H1 (cell line): ENCODE data around the gene CLCN5. TPM values are rescaled to one million over a fixed set of nuclear protein-coding genes. Genes with fewer than 3 reads are reported as not detected.

ENCODE experiments used
- CTCF ChIA-PET: fragments of 300-600 bp; sonication (Branson Sonifier 250); formaldehyde crosslinking; loops from one replicate; lab custom pipeline; 2021; ENCODE audit not compliant: partially characterized antibody; lab: Charles Lee
- POLR2A ChIA-PET: fragments of 300-600 bp; sonication (Branson Sonifier 250); formaldehyde crosslinking; loops from one replicate; lab custom pipeline; 2021; ENCODE audit warnings: inconsistent platforms; ENCODE audit not compliant: partially characterized antibody; lab: Charles Lee
- DNase-seq, 2 experiments: peaks; one replicate each; pipeline versions ENCODE4 v3.0.0 to v3.0.0-alpha.2; 2010 to 2022; ENCODE audit warnings: low spot score in 2 of 2, low read depth in 1 of 2, mixed read lengths in 1 of 2
- FAIRE-seq: peaks from 2 replicates; lab custom pipeline; 2011; peaks lifted over from hg19 to GRCh38; lab: Jason Lieb, UNC
- H2AFZ ChIP-seq: 2 replicates; pipeline ENCODE4 v1.8.1; 2012; ENCODE audit warnings: low read length, inconsistent platforms
- H2AK5ac ChIP-seq: 2 replicates; pipeline ENCODE4 v1.6.1; 2013; ENCODE audit warnings: low read depth, low read length
- H2BK120ac ChIP-seq: replicated peaks from 2 replicates; pipeline ENCODE3; 2013; ENCODE audit warnings: low read depth, low read length, inconsistent platforms
- H2BK12ac ChIP-seq: 2 replicates; pipeline ENCODE4 v1.6.1; 2013; ENCODE audit warnings: low read depth, low read length
- H2BK15ac ChIP-seq: 2 replicates; pipeline ENCODE4 v1.6.1; 2013; ENCODE audit warnings: low read length
- H2BK20ac ChIP-seq: 2 replicates; pipeline ENCODE4 v1.6.1; 2013; ENCODE audit warnings: low read length
- H2BK5ac ChIP-seq: 2 replicates; pipeline ENCODE4 v1.6.1; 2013; ENCODE audit warnings: low read depth, low read length
- H3K14ac ChIP-seq: 2 replicates; pipeline ENCODE4 v1.6.1; 2013; ENCODE audit warnings: inconsistent platforms; ENCODE audit not compliant: insufficient read length
- H3K18ac ChIP-seq: 2 replicates; pipeline ENCODE4 v1.6.1; 2013; ENCODE audit warnings: low read length; ENCODE audit errors: extremely low read depth
- H3K23ac ChIP-seq: 2 replicates; pipeline ENCODE4 v1.6.1; 2013; ENCODE audit warnings: inconsistent platforms; ENCODE audit not compliant: insufficient read length
- H3K23me2 ChIP-seq: 2 replicates; pipeline ENCODE4 v1.6.1; 2013; ENCODE audit warnings: low read depth, low read length
- H3K27ac ChIP-seq: 2 replicates; pipeline ENCODE4 v1.6.1; 2011; ENCODE audit warnings: low read depth, low read length, inconsistent platforms
- H3K27me3 ChIP-seq, 4 experiments: replicated peaks in 1 of 4; 1 replicate in 1 of 4; 2 replicates in 3 of 4; pipeline versions ENCODE4 v1.6.1 to v1.8.1; 2011 to 2013; ENCODE audit warnings: low read length in 3 of 4, mild to moderate bottlenecking in 3 of 4, inconsistent platforms in 2 of 4, mixed read lengths in 2 of 4, moderate library complexity in 1 of 4; ENCODE audit not compliant: control insufficient read depth in 3 of 4, insufficient read depth in 3 of 4; ENCODE audit errors: extremely low read depth in 1 of 4
- H3K36me3 ChIP-seq, 4 experiments: 2 replicates each; pipeline versions ENCODE4 v1.6.1 to v1.8.1; 2011 to 2013; ENCODE audit warnings: mild to moderate bottlenecking in 4 of 4, low read length in 3 of 4, moderate library complexity in 2 of 4, control low read depth in 1 of 4, inconsistent platforms in 1 of 4; ENCODE audit not compliant: insufficient read depth in 4 of 4, control insufficient read depth in 2 of 4
- H3K4ac ChIP-seq: replicated peaks from 2 replicates; pipeline ENCODE3; 2013; ENCODE audit warnings: low read length, low read depth, mixed read lengths, inconsistent platforms; ENCODE audit not compliant: insufficient read length
- H3K4me1 ChIP-seq, 4 experiments: replicated peaks in 1 of 4; 1 replicate in 1 of 4; 2 replicates in 3 of 4; pipeline versions ENCODE4 v1.6.1 to v1.8.1; 2011 to 2013; ENCODE audit warnings: low read length in 3 of 4, inconsistent platforms in 2 of 4, mixed read lengths in 1 of 4; ENCODE audit not compliant: insufficient read depth in 4 of 4, control insufficient read depth in 3 of 4
- H3K4me2 ChIP-seq, 2 experiments: 2 replicates each; pipeline versions ENCODE4 v1.6.1 to v1.8.1; 2011 to 2013; ENCODE audit warnings: low read depth in 2 of 2, low read length in 2 of 2, control low read depth in 1 of 2, inconsistent platforms in 1 of 2, mild to moderate bottlenecking in 1 of 2; ENCODE audit not compliant: insufficient read depth in 1 of 2
- H3K4me3 ChIP-seq, 4 experiments: fragments of 200-600, 300-600 bp in 1 of 4; sonication (generic), shearing (Covaris generic), sonication (Bioruptor Twin) in 1 of 4; 2 replicates each; pipeline versions ENCODE4 v1.5.1 to v1.8.1; 2011 to 2016; ENCODE audit warnings: low read length in 4 of 4, low read depth in 3 of 4, control low read depth in 2 of 4, inconsistent platforms in 2 of 4, mild to moderate bottlenecking in 2 of 4, mixed read lengths in 1 of 4, moderate library complexity in 1 of 4; ENCODE audit not compliant: insufficient read depth in 2 of 4; ENCODE audit errors: extremely low read depth in 1 of 4
- H3K56ac ChIP-seq: replicated peaks from 2 replicates; pipeline ENCODE3; 2013; ENCODE audit warnings: low read depth, mild to moderate bottlenecking, mixed read lengths, low read length, inconsistent platforms; ENCODE audit not compliant: insufficient read length
- H3K79me1 ChIP-seq: 2 replicates; pipeline ENCODE4 v1.6.1; 2013; ENCODE audit warnings: low read depth, low read length, control low read depth
- H3K79me2 ChIP-seq, 2 experiments: 2 replicates each; pipeline versions ENCODE4 v1.6.1 to v1.8.1; 2012 to 2013; ENCODE audit warnings: low read length in 2 of 2, mild to moderate bottlenecking in 2 of 2, inconsistent platforms in 1 of 2; ENCODE audit not compliant: insufficient read depth in 2 of 2, control insufficient read depth in 1 of 2
- H3K9ac ChIP-seq, 4 experiments: replicated peaks in 1 of 4; 1 replicate in 1 of 4; 2 replicates in 3 of 4; pipeline versions ENCODE4 v1.6.1 to v1.8.1; 2011 to 2013; ENCODE audit warnings: low read depth in 3 of 4, low read length in 3 of 4, control low read depth in 2 of 4, mild to moderate bottlenecking in 2 of 4, moderate library complexity in 2 of 4, inconsistent platforms in 1 of 4; ENCODE audit errors: extremely low read depth in 1 of 4
- H3K9me3 ChIP-seq, 2 experiments: 2 replicates each; pipeline versions ENCODE4 v1.6.1 to v1.8.1; 2012 to 2013; ENCODE audit warnings: mild to moderate bottlenecking in 2 of 2, moderate library complexity in 2 of 2, control low read depth in 1 of 2, inconsistent platforms in 1 of 2, low read depth in 1 of 2, low read length in 1 of 2, mixed read lengths in 1 of 2; ENCODE audit not compliant: insufficient read depth in 2 of 2
- H4K20me1 ChIP-seq, 2 experiments: replicated peaks in 1 of 2; 2 replicates each; pipeline versions ENCODE3 to v1.8.1; 2011 to 2013; ENCODE audit warnings: inconsistent platforms in 2 of 2, low read length in 2 of 2, mild to moderate bottlenecking in 1 of 2; ENCODE audit not compliant: insufficient read depth in 2 of 2, control insufficient read depth in 1 of 2
- H4K5ac ChIP-seq: 2 replicates; pipeline ENCODE4 v1.6.1; 2013; ENCODE audit warnings: low read length, low read depth, mixed read lengths, inconsistent platforms; ENCODE audit not compliant: insufficient read length
- H4K8ac ChIP-seq: 2 replicates; pipeline ENCODE4 v1.8.0; 2013; ENCODE audit warnings: mild to moderate bottlenecking, moderate library complexity, low read length, inconsistent platforms; ENCODE audit not compliant: insufficient read depth; ENCODE audit errors: extremely low read depth
- H4K91ac ChIP-seq: replicated peaks from 2 replicates; pipeline ENCODE3; 2013; ENCODE audit warnings: low read length, mixed read lengths, inconsistent platforms; ENCODE audit not compliant: insufficient read length
- ATF3 ChIP-seq: IDR thresholded peaks from 2 replicates; pipeline ENCODE4 v1.6.1; 2011; ENCODE audit warnings: low read depth, mild to moderate bottlenecking, low read length; ENCODE audit not compliant: insufficient read depth
- BACH1 ChIP-seq: IDR thresholded peaks from 2 replicates; pipeline ENCODE4 v1.6.1; 2012; ENCODE audit warnings: low read length, improper control_type of control experiment
- E2F6 ChIP-seq: IDR thresholded peaks from 2 replicates; pipeline ENCODE4 v1.6.1; 2012; ENCODE audit warnings: inconsistent platforms
- EGR1 ChIP-seq: IDR thresholded peaks from 2 replicates; pipeline ENCODE4 v1.6.1; 2011; ENCODE audit warnings: low read depth, low read length, borderline replicate concordance
- EZH2 ChIP-seq: fragments of 200-600 bp; sonication (generic); IDR thresholded peaks from 2 replicates; pipeline ENCODE4 v1.7.1; 2012; ENCODE audit warnings: low read depth, mild to moderate bottlenecking, moderate library complexity, low read length, inconsistent platforms; ENCODE audit not compliant: severe bottlenecking
- POU5F1 ChIP-seq: IDR thresholded peaks from 2 replicates; pipeline ENCODE4 v1.6.1; 2011; ENCODE audit warnings: low read depth, mild to moderate bottlenecking, low read length, moderate library complexity
- RNF2 ChIP-seq: fragments of 200-900, 300-1000 bp; sonication (generic); IDR thresholded peaks from 2 replicates; pipeline ENCODE4 v1.7.1; 2016; ENCODE audit warnings: borderline replicate concordance, low read depth, mild to moderate bottlenecking, antibody characterized with exemption, low read length; ENCODE audit not compliant: poor library complexity, severe bottlenecking; ENCODE audit errors: missing control alignments
- SIRT6 ChIP-seq: IDR thresholded peaks from one replicate; pipeline ENCODE4 v1.7.1; 2012; ENCODE audit warnings: low read length, inconsistent platforms
- TAF7 ChIP-seq: optimal IDR thresholded peaks from 2 replicates; pipeline ENCODE3; 2011; ENCODE audit warnings: low read depth, mild to moderate bottlenecking, inconsistent platforms, low read length, moderate library complexity, borderline replicate concordance
- USF2 ChIP-seq: IDR thresholded peaks from 2 replicates; pipeline ENCODE4 v1.6.1; 2011; ENCODE audit warnings: low read length, improper control_type of control experiment
- WGBS, 2 experiments: shearing (Covaris generic) in 1 of 2; methylation state at CpG; one replicate each; pipeline versions ENCODE4 v1.1.6 to v1.1.7; 2013 to 2015; ENCODE audit warnings: low lambda C conversion rate in 2 of 2, mixed read lengths in 2 of 2, inconsistent platforms in 1 of 2, low coverage in 1 of 2, missing lambda C conversion rate in 1 of 2; ENCODE audit not compliant: insufficient replicate concordance in 2 of 2, insufficient coverage in 1 of 2, insufficient read length in 1 of 2; ENCODE audit errors: extremely low coverage in 1 of 2, missing lambda C conversion rate in 1 of 2; 5-methylcytosine and 5-hydroxymethylcytosine counted together
- polyA plus RNA-seq, 7 experiments: library from polyadenylated mRNA; depleted of rRNA in 3 of 7; stranded (reverse) in 5 of 7; unstranded in 2 of 7; fragments of >200 nt in 5 of 7; fragments of 200-250 nt in 2 of 7; gene quantifications; 1 replicate in 5 of 7; 2 replicates in 1 of 7; 4 replicates in 1 of 7; pipeline versions ENCODE4 v1.2.1 to v1.2.3, GENCODE V29; 2011 to 2013; ENCODE audit warnings: missing spikeins in 2 of 7, mixed read lengths in 2 of 7
- total RNA-seq: library from RNA; stranded (reverse); fragmentation: NEBNext Ultra II Directional; extraction: Animal tissue kit (Norgen Biotek cat#: 25700); gene quantifications from 2 replicates; pipeline ENCODE4 v1.2.1, GENCODE V29; 2021

The CLCN5 gene
- total and polyA plus RNA-seq, 2 of the 8 experiments (the other 6 are each of a cell fraction or from before 2014, with no cell fraction given) = 4.2 to 9.7 TPM

- Histone ChIP-seq H3K23ac (no peak overlapping the region), H3K23me2 (no peaks in the 10 kb centered on the region), H4K5ac (no peak overlapping the region), H3K4me2 (no peak overlapping the region)
- TF ChIP-seq EGR1 (no peak), ATF3 (no peak), BACH1 (no peak), RNF2 (no peak), POU5F1 (no peak), E2F6 (no peak), SIRT6 (no peak), TAF7 (no peak), USF2 (no peak), EZH2 (no peak)
- TF ChIP-seq, all 59 proteins: peak for 0
- no peak overlapping the region for H2BK15ac ChIP-seq
- no peak overlapping the region for H3K9ac ChIP-seq
- no peak overlapping the region for H3K56ac ChIP-seq
- no peak overlapping the region for H2BK120ac ChIP-seq
- WGBS, 2 experiments = 83% methylated on average over 2 of the region's 2 CpGs; no CpG with 5 or more reads in 1 of the 2 experiments
- CTCF ChIA-PET = no interaction called here
- H2BK20ac ChIP-seq = no peak overlapping the region
- no peaks in the 10 kb centered on the region for H3K36me3 ChIP-seq
- H3K14ac ChIP-seq = no peak overlapping the region
- H2BK12ac ChIP-seq = no peak overlapping the region
- no peak overlapping the region for H3K27ac ChIP-seq
- H2BK5ac ChIP-seq = no peak overlapping the region
- no peak overlapping the region for H2AK5ac ChIP-seq
- no peak overlapping the region for H2AFZ ChIP-seq
- POLR2A ChIA-PET = no interaction called here
- H3K4ac ChIP-seq = no peak overlapping the region
- H3K4me3 ChIP-seq = no peak overlapping the region
- H3K4me1 ChIP-seq = no peaks in the 10 kb centered on the region
- FAIRE-seq = no peak
- no peaks in the 10 kb centered on the region for H3K9me3 ChIP-seq
- H4K8ac ChIP-seq = no peak overlapping the region
- H3K79me2 ChIP-seq = no peaks in the 10 kb centered on the region
- H3K79me1 ChIP-seq = no peaks in the 10 kb centered on the region
- H3K27me3 ChIP-seq = no peaks in the 10 kb centered on the region
- no peaks in the 10 kb centered on the region for H4K20me1 ChIP-seq
- H4K91ac ChIP-seq = no peak overlapping the region
- no peak overlapping the region for H3K18ac ChIP-seq
- no peak for DNase-seq
Observed at GRCh38 chrX:50036426-50036825, 114.0 kb downstream of the CLCN5 start.
